HG02840 (cell line): ENCODE data around the gene PPP2CA.
"Not testable (repeated sequence)": the region's sequence is repeated elsewhere in the genome, so short reads cannot be mapped to it uniquely, and the experiment has no call there.

Source experiments
- ATAC-seq: cut with Tn5 transposase; IDR thresholded peaks from one replicate; pipeline ENCODE4 v1.9.1; 2021; ENCODE audit warnings: mild to moderate bottlenecking, moderate library complexity, moderate number of reproducible peaks; ENCODE audit not compliant: unreplicated experiment, low FRiP score

PPP2CA gene

DNA sequence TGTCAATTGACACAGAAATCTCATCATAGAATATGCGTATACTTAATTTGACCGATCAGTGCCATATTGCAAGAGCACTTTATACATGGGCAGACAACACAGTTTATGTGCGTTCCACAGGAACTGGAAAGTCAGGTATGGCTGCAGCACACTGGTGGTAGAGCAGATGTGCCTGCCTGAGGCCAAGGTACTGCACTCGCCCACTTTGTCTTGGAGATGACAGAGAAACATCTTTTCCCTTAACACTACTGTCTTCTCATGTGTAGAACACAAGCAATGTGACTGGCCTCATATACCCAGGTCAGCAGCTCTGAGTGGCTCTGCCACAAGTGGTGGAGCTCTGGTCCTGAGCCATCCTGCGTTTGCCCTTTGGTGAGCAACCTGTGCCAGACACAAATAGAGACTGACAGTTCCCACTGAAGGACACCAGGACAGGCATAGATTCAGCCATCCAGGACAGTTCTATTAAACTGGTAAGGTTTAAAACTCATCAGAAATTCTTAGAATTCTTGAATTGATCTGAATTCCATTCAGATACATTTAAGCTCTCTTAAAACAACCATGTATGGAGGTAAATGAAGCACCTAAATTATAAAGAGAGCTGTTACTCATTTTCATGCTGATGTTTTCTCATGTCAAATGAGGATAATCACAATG, 21.0 kb upstream of the PPP2CA start:
- ATAC-seq: no peak

DNA sequence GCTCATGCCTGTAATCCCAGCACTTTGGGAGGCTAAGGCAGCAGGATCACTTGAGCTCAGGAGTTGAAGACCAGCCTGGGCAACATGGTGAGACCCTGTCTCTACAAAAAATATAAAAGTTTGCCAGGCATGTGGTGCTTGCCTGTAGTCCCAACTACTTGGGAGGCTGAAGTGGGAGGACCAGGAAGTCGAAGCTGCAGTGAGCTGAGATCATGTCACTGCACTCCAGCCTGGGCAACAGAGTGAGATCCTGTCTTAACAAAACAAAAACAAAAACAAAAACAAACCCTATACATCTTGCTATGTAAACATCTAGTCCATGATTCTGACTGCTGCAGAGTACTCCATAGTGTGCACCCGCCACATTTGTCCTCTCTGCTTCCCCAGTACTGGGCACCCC, 19.8 kb upstream of the PPP2CA start:
- ATAC-seq: no peak

DNA sequence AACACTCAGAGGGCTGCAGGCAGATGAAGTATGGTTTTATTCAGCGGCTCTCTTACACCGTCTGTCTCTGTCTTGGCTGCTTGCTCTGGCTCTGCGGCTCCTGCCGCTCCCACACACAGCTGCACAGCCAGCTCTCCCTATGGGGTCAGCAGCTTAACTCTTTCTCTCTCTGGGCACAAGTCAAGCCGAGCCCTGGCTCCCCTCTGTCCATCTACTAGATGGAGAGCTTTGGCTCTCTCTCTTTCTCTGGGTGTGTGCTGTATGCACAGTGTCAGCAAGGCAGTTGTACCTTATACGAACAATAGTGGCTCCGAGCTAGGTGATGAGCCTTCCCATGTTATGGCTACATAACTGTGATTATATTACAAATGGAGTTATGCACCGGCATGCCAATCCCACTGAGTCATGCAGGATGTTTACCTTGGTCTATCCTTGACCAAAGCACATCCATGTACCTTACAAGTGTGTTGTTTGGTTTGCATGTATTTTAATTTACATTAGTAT, 19.3 kb upstream of the PPP2CA start:
- ATAC-seq: no peak

DNA sequence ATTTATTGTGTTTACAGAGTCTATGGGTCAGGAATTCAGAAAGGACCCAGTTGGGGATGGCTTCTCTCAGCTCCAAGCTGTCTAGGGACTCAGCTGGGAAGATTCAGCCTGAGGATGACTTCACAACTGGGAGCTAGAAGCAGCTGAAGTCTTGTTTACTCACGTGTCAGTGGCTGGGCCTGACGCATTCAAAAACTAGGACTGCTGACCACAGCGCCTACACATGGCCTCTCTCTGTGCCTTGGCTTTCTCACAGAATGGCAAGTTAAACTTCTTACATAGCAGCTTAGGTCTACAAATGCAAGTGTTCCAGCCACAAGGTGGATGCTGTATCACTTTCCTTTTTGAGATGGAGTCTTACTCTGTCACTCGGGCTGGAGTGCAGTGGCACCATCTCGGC, 16.3 kb upstream of the PPP2CA start:
- no peak for ATAC-seq

DNA sequence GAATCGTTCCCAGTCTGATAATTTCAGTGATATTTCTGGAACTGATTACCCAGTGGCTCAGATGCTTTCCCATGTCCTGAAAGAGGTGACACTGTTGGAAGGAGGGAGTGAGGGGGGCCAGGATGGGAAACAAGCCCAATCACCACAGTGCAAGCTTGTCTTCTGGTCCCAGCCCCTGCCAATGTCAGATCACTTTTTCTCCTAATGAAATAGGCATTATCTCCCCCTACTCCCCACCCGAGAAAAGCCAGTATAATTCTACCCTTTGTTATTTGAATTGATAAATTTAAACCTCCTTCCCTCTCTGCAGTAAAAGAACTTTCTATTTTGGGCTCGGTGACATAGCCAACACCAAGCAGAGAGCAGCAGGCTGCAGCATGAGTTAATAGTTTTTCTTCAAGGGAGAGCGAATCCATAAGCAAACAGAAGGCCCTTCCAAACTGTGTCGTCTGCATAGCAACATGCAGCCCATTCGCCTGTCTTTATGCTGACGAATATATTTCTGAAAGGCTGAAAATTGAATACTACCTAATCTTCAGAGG, 14.6 kb upstream of the PPP2CA start:
- ATAC-seq: no peak

DNA sequence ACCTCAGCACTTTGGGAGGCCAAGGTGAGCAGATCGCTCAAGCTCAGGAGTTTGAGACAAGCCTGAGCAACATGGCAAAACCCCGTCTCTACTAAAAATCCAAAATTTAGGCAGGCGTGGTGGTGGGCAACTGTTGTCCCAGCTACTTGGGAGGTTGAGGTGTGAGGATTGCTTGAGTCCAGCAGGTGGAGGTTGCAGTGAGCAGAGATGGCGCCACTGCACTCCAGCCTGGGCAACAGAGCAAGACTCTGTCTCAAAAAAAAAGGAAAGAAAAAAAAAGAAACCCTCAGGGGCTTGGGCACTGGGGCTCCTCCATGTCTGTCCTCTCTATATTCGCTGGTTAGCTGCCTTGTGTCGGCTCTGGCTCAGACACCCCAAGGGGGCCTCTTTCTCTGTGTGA, 10.9 kb upstream of the PPP2CA start:
- no peak for ATAC-seq

DNA sequence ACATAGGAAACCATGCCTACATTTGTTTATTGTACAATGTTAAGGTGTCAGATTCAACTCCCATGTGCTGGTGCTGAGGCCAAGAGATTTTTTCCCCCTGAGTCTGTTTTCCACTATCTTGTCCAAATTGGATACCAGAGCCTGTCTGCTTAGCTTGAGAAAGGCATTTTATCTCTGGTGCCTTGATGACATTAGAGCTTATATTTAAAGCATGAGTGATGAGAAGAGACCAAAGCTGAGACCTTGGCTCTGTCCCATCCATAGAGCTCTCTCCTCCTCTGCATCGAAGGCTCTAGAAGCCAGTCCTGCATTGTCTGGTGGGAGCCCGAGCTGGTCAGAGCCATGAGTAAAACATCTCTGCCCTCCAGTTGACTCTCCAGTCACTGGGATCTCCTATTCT, 10.4 kb upstream of the PPP2CA start:
- no peak for ATAC-seq

DNA sequence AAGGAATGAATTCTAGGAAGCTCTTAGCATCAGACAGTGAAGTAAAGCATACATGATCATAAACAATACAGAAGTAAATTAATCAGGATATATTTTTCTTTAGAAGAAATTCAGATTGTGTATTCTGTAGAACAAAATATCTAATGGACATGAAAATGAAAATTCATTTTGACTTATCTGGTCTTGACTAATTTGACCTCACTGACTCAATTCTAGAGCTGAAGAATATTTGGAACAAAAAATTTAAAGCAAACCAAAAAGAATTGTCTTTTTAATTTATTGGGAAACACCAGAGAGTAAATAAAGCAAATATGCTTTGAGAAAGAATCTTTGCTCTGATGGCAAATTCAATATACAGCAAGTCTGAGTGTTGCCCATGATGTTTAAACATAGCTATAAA, 2.8 kb upstream of the PPP2CA start:
- ATAC-seq: no peak

DNA sequence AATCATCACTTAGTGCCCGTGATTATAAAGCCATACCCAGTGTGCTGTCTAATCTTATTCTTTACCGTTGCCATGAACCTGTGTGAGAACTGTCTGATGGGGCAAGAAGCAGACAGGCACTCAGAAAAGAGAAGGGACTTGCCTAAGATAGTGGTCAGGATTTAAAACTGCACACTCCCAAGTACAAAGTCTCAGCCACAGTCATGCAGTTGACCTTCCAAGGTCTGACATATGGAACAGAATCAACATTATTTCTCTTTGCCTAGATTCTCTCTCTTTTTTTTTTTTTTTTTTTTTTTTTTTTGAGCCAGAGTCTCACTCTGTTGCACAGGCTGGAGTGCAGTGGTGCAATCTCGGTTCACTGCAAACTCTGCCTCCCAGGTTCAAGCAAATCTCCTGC, 1.9 kb upstream of the PPP2CA start:
- ATAC-seq: no peak

DNA sequence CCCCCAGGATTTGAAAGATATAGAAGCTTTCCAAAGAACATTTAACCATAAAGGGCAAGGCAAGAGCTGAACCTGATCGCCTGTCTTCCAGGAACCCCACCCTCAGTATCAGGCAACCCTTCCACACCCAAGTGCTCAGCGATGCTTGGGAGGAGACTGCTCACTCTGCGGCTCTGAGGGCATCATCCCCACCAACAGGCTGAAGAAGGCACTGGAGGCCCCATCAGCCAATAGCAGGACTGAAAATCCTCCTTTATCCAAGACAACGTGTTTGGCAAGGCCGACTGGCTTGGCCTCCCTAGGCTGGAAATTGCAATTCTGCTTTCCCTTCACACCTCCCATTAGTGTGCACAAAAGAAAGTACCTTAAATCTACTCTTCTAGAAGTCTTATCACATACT, 1.4 kb upstream of the PPP2CA start:
- ATAC-seq: no peak

DNA sequence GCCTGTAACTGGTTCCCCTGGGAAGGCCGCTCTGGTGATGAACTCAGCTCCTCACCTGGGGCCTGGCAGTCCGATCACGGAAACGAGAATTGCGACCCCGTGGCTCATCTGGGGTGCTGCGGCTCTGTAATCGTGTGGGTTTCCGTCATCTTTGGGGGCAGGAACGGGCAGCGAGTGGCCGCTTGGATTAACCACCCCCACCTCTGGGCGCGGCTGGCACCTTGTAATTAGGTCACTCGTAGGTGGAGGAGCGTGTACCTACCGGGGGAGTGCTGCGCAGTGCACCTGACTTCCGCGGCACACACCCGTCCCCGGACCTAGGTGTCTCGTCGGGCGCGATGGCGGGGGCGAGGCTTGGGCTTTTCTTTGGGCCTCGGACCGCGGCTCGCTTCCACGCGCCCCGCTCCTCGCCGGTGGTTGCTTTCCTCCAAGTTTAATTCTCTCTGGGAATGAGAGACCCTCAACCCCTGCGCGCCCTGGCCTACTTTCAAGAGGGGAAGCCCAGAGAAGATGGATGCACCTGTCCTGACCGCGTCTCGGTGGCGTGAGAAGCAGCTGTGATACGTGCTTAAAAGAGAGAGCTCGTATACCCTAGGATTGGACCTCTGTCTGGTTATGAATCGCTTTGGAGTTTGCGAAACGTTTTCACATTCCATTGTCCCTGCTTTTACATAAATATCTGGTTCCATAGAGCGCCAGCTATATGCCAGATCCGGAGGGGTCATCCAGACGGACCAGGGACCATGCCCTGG, 744 bp upstream of the PPP2CA start:
- ATAC-seq: peak; percentile 1

DNA sequence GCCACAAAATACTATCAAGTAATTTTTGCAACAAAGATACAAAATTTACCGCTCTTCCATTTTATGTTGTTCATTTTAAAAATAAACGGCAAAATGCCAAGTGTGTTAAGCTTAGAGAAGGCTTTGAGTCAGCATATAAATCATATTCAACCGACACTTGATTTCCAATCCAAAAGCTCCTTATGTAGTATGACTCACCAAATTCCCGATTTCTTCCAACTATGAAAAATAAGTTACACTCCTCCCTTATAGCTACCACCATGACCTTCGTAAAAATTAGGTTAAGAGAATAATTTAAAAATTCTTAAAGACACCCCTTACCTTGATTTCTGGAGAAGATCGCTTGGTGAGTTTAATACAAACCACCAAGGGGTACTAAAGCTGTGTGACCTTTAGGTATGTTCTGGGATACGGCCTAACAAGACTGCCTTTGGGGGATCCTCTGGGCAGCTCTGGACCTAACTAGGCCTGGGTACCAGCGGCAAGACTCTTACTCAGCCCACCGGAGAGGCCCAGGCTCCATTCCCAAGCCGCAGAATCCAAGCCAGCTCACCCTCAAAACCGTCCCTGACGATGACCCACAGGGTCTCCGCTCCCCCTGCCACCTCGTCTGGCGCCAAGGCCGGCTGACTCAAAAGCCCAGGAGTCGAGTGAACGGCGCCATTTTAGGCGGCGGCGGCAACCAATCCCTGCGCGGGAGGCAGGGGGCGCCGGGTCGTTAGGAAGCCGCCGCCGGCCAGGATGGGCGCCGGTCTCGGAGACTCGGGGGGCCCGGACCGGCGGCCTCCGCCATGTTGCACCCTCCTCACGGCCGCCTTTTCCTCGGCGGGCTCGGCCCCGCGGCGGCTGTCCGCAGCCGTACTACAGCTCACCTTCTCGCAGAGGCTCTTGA, 739 bp downstream of the PPP2CA start:
- ATAC-seq: peak; percentile 36

DNA sequence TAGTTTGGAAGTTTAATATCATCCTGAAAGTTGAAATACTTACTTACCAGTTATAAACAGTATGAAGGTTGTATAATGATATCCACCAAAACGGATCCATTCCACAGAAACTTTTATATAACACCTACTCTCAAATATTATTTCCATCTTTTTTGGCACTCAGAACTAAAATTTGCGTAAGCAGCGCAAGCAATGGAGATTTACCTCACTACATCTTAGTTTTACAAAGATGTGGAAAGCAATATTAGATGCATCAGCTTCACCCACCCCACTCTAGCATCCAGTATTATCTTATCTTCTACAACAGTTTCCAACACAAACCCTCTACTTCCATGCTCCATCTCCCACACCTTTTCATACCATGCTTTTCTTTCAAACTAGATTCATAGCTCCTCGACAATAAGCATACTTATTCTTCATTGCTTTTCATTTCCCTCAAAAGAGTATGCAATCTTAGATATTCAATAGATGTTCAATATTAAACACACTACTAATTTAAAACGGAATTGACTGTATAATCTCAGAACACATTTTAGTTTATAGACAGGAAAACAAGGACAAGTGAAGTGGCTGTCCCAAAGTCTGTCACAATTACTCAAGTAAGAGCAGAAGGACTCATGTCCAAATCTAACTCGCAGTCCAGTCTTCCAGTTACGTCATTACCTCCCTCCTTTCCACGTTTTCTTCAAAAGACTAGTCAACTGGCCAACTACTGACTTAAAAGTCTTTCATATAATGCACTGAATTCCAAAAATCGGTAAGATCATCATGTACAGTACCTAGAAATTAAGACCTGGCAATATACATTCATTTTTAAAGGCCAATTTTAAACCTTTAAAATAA, 2.2 kb downstream of the PPP2CA start:
- no peak for ATAC-seq

DNA sequence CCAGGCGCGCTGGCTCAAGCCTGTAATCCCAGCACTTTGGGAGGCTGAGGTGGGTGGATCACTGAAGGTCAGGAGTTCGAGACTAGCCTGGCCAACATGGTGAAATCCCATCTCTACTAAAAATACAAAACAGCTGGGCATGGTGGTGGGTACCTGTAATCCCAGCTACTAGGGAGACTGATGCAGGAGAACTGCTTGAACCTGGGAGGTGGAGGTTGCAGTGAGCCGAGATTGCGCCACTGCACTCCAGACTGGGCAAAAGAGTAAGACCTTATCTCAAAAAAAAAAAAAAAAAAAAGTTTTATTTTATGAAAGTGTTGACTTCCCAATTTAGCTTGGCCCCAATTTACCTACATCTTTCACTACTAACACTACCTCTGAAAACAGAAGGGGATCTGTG, 4.2 kb downstream of the PPP2CA start:
- ATAC-seq: not testable (repeated sequence)

DNA sequence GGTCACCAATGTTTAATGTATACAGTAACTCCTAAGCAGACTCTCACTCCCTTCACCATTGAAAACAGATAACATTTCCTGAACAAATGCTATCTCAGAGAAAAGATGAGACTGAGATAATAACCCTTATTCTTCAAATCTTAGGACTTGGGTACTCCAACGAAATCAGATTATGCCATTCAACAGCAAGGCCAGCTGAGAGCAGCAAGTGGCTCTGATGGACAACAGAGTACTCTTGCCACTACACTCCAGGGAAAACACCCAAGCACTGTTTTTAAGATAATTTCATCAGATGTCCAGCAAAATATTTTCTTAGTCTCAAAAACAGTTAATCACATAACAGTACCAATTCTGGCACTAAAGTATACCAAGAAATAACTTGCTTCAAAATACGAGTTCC, 10.1 kb downstream of the PPP2CA start:
- no peak for ATAC-seq

DNA sequence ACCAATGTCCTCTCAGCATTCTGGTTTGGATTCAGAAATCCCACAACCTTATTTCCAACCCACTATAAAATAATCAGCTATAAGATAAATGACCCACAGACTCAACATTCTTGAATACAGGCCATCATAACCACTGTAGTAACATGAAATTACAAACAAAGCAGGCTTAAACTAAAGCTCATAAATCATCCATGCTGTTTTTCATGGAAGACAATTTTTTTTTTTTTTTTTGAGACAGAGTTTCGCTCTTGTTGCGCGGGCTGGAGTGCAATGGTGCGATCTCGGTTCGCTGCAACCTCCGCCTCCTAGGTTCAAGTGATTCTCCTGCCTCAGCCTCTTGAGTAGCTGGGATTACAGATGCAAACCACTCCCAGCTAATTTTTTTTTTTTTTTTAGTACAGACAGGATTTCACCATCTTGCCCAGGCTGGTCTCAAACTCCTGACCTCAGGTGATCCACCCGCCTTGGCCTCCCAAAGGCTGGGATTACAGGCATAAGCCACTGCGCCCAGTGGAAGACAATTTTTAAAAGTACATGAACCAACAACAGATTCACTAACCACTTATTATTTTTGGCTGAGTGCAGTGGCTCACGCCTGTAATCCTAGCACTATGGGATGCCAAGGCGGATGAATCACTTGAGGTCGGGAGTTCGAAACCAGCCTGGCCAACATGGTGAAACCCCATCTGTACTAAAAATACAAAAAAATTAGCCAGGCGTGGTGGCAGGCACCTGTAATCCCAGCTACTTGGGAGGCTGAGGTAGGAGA, 14.4 kb downstream of the PPP2CA start:
- ATAC-seq: not testable (repeated sequence)

DNA sequence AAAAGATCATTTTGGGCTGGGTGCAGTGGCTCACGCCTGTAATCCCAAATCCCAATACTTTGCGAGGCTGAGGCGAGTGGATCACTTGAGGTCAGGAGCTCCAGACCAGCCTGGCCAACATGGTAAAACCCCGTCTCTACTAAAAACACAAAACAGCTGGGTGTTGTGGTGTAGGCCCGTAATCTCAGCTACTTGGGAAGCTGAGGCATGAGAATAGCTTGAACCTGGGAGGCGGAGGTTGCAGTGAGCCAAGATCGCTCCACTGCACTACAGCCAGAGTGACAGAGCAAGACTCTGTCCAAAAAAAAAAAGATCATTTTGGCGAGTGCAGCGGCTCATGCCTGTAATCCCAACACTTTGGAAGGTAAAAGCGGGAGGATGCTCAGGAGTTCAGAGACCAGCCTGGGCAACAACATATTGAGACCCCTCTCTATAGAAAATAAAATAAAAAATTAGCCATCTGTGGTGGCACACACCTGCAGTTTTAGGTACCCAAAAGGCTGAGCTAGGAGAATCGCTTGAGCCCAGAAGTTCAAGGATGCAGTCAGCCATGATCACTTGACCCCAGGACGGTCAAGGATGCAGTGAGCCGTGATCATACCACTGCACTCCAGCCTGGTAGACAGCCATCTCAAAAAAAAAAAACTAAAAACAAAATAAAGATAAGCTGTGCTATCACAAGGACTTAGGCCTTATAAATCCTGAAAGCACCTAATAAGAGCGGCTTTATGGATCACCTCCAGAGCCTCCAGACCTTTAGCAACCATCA, 16.2 kb downstream of the PPP2CA start:
- ATAC-seq: no peak

DNA sequence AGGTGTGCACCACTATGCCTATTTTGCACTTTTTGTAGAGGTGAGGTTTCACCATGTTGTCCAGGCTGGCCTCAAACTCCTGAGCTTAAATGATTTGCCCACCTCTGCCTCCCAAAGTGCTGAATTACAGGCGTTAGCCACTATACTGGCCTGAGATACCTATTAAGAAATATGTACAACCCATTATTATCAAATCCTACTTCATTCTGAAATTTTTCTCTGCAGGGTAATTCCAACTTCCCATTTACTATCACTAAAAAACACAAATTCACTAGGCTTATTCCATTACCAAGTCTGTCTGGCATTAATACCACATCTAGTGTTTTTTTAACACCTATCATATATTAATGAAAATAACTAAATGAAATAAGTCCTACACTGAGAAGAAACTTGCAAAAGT, 18.2 kb downstream of the PPP2CA start:
- no peak for ATAC-seq
